Activated CD4-positive, alpha-beta T cell treated with anti-CD3 and anti-CD28 coated beads, Interleukin-2, Interleukin-6, amounts not matched to agents 100 ng/mL and 50 ng/mL, durations not matched to agents 16 hours and 8 hours (primary cell): ENCODE measurements around the gene BMPR1A.
A peak's percentile ranks its signal among the peaks of the same experiment; 100 is the strongest.
"Not testable (repeated sequence)": the region's sequence is repeated elsewhere in the genome, so short reads cannot be mapped to it uniquely, and the experiment has no call there.

Experiments
- DNase-seq: peaks from one replicate; pipeline ENCODE4 v3.0.0-alpha.2; 2020

Gene BMPR1A

GRCh38 chr10:86898511-86898910, 142.1 kb downstream of the BMPR1A start:
- no peak for DNase-seq

- DNase-seq = no peak
Observed at GRCh38 chr10:86899132-86899531, 142.7 kb downstream of the BMPR1A start.

GRCh38 chr10:86899670-86900276, 143.4 kb downstream of the BMPR1A start:
- DNase-seq = peak; percentile 61

GRCh38 chr10:86900955-86901354, 144.5 kb downstream of the BMPR1A start:
- no peak for DNase-seq

- no peak for DNase-seq
Observed at GRCh38 chr10:86904600-86904999, 148.2 kb downstream of the BMPR1A start.

- DNase-seq = no peak
Observed at GRCh38 chr10:86905429-86905828, 149.0 kb downstream of the BMPR1A start.

- no peak for DNase-seq
Observed at GRCh38 chr10:86914734-86915133, 158.3 kb downstream of the BMPR1A start.

GRCh38 chr10:86918022-86918471, 161.6 kb downstream of the BMPR1A start:
- no peak for DNase-seq

- DNase-seq = no peak
Observed at GRCh38 chr10:86922553-86922961, 166.1 kb downstream of the BMPR1A start.

- DNase-seq = no peak
Observed at GRCh38 chr10:86929468-86930380, 173.3 kb downstream of the BMPR1A start.

- no peak for DNase-seq
Observed at GRCh38 chr10:86931872-86932271, 175.5 kb downstream of the BMPR1A start.

- no peak for DNase-seq
Observed at GRCh38 chr10:86932674-86933073, 176.3 kb downstream of the BMPR1A start.

GRCh38 chr10:86934162-86934711, 177.8 kb downstream of the BMPR1A start:
- DNase-seq = not testable (repeated sequence)

- DNase-seq = no peak
Observed at GRCh38 chr10:86936661-86937501, 180.5 kb downstream of the BMPR1A start.

- no peak for DNase-seq
Observed at GRCh38 chr10:86937502-86938154, 181.2 kb downstream of the BMPR1A start.

GRCh38 chr10:86938260-86938659, 181.8 kb downstream of the BMPR1A start:
- DNase-seq = no peak

- not testable (repeated sequence) for DNase-seq
Observed at GRCh38 chr10:86940076-86940475, 183.7 kb downstream of the BMPR1A start.

GRCh38 chr10:86940677-86941076, 184.3 kb downstream of the BMPR1A start:
- DNase-seq = no peak

GRCh38 chr10:86941426-86941825, 185.0 kb downstream of the BMPR1A start:
- DNase-seq = no peak

GRCh38 chr10:86941991-86942421, 185.6 kb downstream of the BMPR1A start:
- no peak for DNase-seq

GRCh38 chr10:86942441-86943315, 186.3 kb downstream of the BMPR1A start:
- no peak for DNase-seq
